Activated CD4-positive, alpha-beta T cell treated with anti-CD3 and anti-CD28 coated beads, Interleukin-2, amount 10 ng/mL, durations not matched to agents 7 days and 5 days (primary cell): Measurements from ENCODE around the gene TMEM163. TPM values are rescaled to one million over a fixed set of nuclear protein-coding genes. Genes with fewer than 3 reads are reported as not detected.

Experiments used
- CTCF ChIA-PET: fragments of 350-600 bp; sonication (Branson Sonifier 250); formaldehyde crosslinking; loops from one replicate; lab custom pipeline; 2021; ENCODE audit warnings: antibody characterized with exemption; lab: Charles Lee
- POLR2A ChIA-PET: fragments of 350-600 bp; sonication (Branson Sonifier 250); formaldehyde crosslinking; loops from one replicate; lab custom pipeline; 2021; ENCODE audit warnings: antibody characterized with exemption; lab: Charles Lee
- DNase-seq: peaks from one replicate; pipeline ENCODE4 v3.0.0-alpha.2; 2020
- H3K27ac Mint-ChIP-seq: one replicate; pipeline ENCODE4 v1.8.0; 2021; ENCODE audit warnings: mild to moderate bottlenecking, moderate library complexity, mixed read lengths
- H3K27me3 Mint-ChIP-seq: one replicate; pipeline ENCODE4 v1.8.0; 2021; ENCODE audit warnings: mixed read lengths
- H3K36me3 Mint-ChIP-seq: one replicate; pipeline ENCODE4 v1.8.0; 2021; ENCODE audit warnings: low read depth, mixed read lengths
- H3K4me1 Mint-ChIP-seq: one replicate; pipeline ENCODE4 v1.8.0; 2021; ENCODE audit warnings: mixed read lengths
- H3K4me3 Mint-ChIP-seq: one replicate; pipeline ENCODE4 v1.8.0; 2021; ENCODE audit warnings: mild to moderate bottlenecking, moderate library complexity, mixed read lengths
- H3K9me3 Mint-ChIP-seq: one replicate; pipeline ENCODE4 v1.8.0; 2021; ENCODE audit warnings: mixed read lengths
- total RNA-seq, 2 experiments: library from RNA; stranded (reverse); gene quantifications; one replicate each; pipeline ENCODE4 v1.2.3, GENCODE V29; 2021

The TMEM163 gene
- total RNA-seq, 2 experiments from 2014 or later = not detected

- Mint-ChIP-seq H3K4me1 (no peaks in the 10 kb centered on the region), H3K4me3 (no peak overlapping the region), H3K9me3 (no peaks in the 10 kb centered on the region), H3K27ac (no peak overlapping the region), H3K36me3 (no peaks in the 10 kb centered on the region), H3K27me3 (no peaks in the 10 kb centered on the region)
- POLR2A ChIA-PET = no interaction called here
- no peak for DNase-seq
- CTCF ChIA-PET = interaction anchor here (0.5 kb wide), 1 partner anchor 210 kb away, joined by 3 read pairs; no protein-coding TSS in a partner anchor
Observed at GRCh38 chr2:134453476-134453875, 265.3 kb downstream of the TMEM163 start.

- no peaks in the 10 kb centered on the region for H3K4me1 Mint-ChIP-seq
- H3K4me3 Mint-ChIP-seq = no peak overlapping the region
- no peaks in the 10 kb centered on the region for H3K9me3 Mint-ChIP-seq
- ChIA-PET CTCF (interaction anchor here (1.1 to 2.4 kb wide), 8 partner anchors 9 to 334 kb away, joined by 3 to 9 read pairs (median 4); no protein-coding TSS in a partner anchor), POLR2A (no interaction called here)
- DNase-seq = no peak
- H3K36me3 Mint-ChIP-seq = no peaks in the 10 kb centered on the region
- H3K27ac Mint-ChIP-seq = no peak overlapping the region
- no peaks in the 10 kb centered on the region for H3K27me3 Mint-ChIP-seq
Observed at GRCh38 chr2:134452042-134452733, 266.6 kb downstream of the TMEM163 start.

- no peaks in the 10 kb centered on the region for H3K27me3 Mint-ChIP-seq
- H3K4me3 Mint-ChIP-seq = no peak overlapping the region
- no peak for DNase-seq
- H3K9me3 Mint-ChIP-seq = no peaks in the 10 kb centered on the region
- POLR2A ChIA-PET = no interaction called here
- H3K4me1 Mint-ChIP-seq = no peaks in the 10 kb centered on the region
- H3K36me3 Mint-ChIP-seq = no peaks in the 10 kb centered on the region
- CTCF ChIA-PET = interaction anchor here (0.9 to 2.4 kb wide), 10 partner anchors 10 to 561 kb away, joined by 3 to 9 read pairs (median 4); no protein-coding TSS in a partner anchor
- H3K27ac Mint-ChIP-seq = no peak overlapping the region
Observed at GRCh38 chr2:134451347-134451630, 267.5 kb downstream of the TMEM163 start.

GRCh38 chr2:134449751-134450513 lies 268.9 kb downstream of the TMEM163 start:
- no peak overlapping the region for H3K27ac Mint-ChIP-seq
- ChIA-PET POLR2A (no interaction called here), CTCF (interaction anchor here (1.5 to 1.8 kb wide), 4 partner anchors 9 to 331 kb away, joined by 3 to 8 read pairs (median 6); no protein-coding TSS in a partner anchor)
- H3K4me1 Mint-ChIP-seq = no peaks in the 10 kb centered on the region
- no peak for DNase-seq
- no peaks in the 10 kb centered on the region for H3K9me3 Mint-ChIP-seq
- H3K27me3 Mint-ChIP-seq = no peaks in the 10 kb centered on the region
- no peak overlapping the region for H3K4me3 Mint-ChIP-seq
- H3K36me3 Mint-ChIP-seq = no peaks in the 10 kb centered on the region

- POLR2A ChIA-PET = no interaction called here
- H3K27me3 Mint-ChIP-seq = no peaks in the 10 kb centered on the region
- DNase-seq = no peak
- no peak overlapping the region for H3K27ac Mint-ChIP-seq
- H3K36me3 Mint-ChIP-seq = no peaks in the 10 kb centered on the region
- CTCF ChIA-PET = interaction anchor here (1.5 kb wide), 1 partner anchor 8 kb away, joined by 3 read pairs; no protein-coding TSS in a partner anchor
- H3K9me3 Mint-ChIP-seq = no peaks in the 10 kb centered on the region
- H3K4me3 Mint-ChIP-seq = no peak overlapping the region
- no peaks in the 10 kb centered on the region for H3K4me1 Mint-ChIP-seq
Observed at GRCh38 chr2:134449157-134449556, 269.6 kb downstream of the TMEM163 start.

- no peaks in the 10 kb centered on the region for H3K4me1 Mint-ChIP-seq
- no peaks in the 10 kb centered on the region for H3K9me3 Mint-ChIP-seq
- H3K4me3 Mint-ChIP-seq = no peak overlapping the region
- H3K27ac Mint-ChIP-seq = no peak overlapping the region
- H3K27me3 Mint-ChIP-seq = no peaks in the 10 kb centered on the region
- H3K36me3 Mint-ChIP-seq = no peaks in the 10 kb centered on the region
- DNase-seq = no peak
- ChIA-PET POLR2A (no interaction called here), CTCF (no interaction called here)
Observed at GRCh38 chr2:134448650-134449049, 270.1 kb downstream of the TMEM163 start.

GRCh38 chr2:134447669-134448068 lies 271.1 kb downstream of the TMEM163 start:
- POLR2A ChIA-PET = no interaction called here
- Mint-ChIP-seq H3K27me3 (no peaks in the 10 kb centered on the region), H3K9me3 (no peaks in the 10 kb centered on the region), H3K4me1 (no peaks in the 10 kb centered on the region), H3K36me3 (no peaks in the 10 kb centered on the region), H3K4me3 (no peak overlapping the region), H3K27ac (no peak overlapping the region)
- DNase-seq = no peak
- CTCF ChIA-PET = no interaction called here

- Mint-ChIP-seq H3K27ac (no peak overlapping the region), H3K27me3 (no peaks in the 10 kb centered on the region), H3K36me3 (no peaks in the 10 kb centered on the region), H3K9me3 (no peaks in the 10 kb centered on the region), H3K4me1 (no peaks in the 10 kb centered on the region), H3K4me3 (no peak overlapping the region)
- ChIA-PET POLR2A (no interaction called here), CTCF (interaction anchor here (0.6 to 1.6 kb wide), 2 partner anchors 10 to 17 kb away, joined by 4 to 5 read pairs; no protein-coding TSS in a partner anchor)
- DNase-seq = no peak
Observed at GRCh38 chr2:134446383-134447017, 272.3 kb downstream of the TMEM163 start.

GRCh38 chr2:134445985-134446382 lies 272.8 kb downstream of the TMEM163 start:
- no peaks in the 10 kb centered on the region for H3K4me1 Mint-ChIP-seq
- DNase-seq = no peak
- no peaks in the 10 kb centered on the region for H3K36me3 Mint-ChIP-seq
- ChIA-PET POLR2A (no interaction called here), CTCF (interaction anchor here (1.6 kb wide), 1 partner anchor 17 kb away, joined by 4 read pairs; no protein-coding TSS in a partner anchor)
- H3K27ac Mint-ChIP-seq = no peak overlapping the region
- H3K27me3 Mint-ChIP-seq = no peaks in the 10 kb centered on the region
- H3K9me3 Mint-ChIP-seq = no peaks in the 10 kb centered on the region
- no peak overlapping the region for H3K4me3 Mint-ChIP-seq

- ChIA-PET POLR2A (no interaction called here), CTCF (interaction anchor here (1.6 kb wide), 1 partner anchor 16 kb away, joined by 4 read pairs; no protein-coding TSS in a partner anchor)
- no peaks in the 10 kb centered on the region for H3K4me1 Mint-ChIP-seq
- no peak overlapping the region for H3K4me3 Mint-ChIP-seq
- H3K36me3 Mint-ChIP-seq = no peaks in the 10 kb centered on the region
- H3K9me3 Mint-ChIP-seq = no peaks in the 10 kb centered on the region
- no peaks in the 10 kb centered on the region for H3K27me3 Mint-ChIP-seq
- DNase-seq = no peak
- H3K27ac Mint-ChIP-seq = no peak overlapping the region
Observed at GRCh38 chr2:134445116-134445515, 273.7 kb downstream of the TMEM163 start.

- Mint-ChIP-seq H3K27me3 (no peaks in the 10 kb centered on the region), H3K4me3 (no peak overlapping the region), H3K36me3 (no peaks in the 10 kb centered on the region), H3K9me3 (no peaks in the 10 kb centered on the region), H3K27ac (no peak overlapping the region), H3K4me1 (no peaks in the 10 kb centered on the region)
- no peak for DNase-seq
- CTCF ChIA-PET = no interaction called here
- POLR2A ChIA-PET = no interaction called here
Observed at GRCh38 chr2:134443814-134444480, 274.9 kb downstream of the TMEM163 start.

GRCh38 chr2:134441153-134441863 lies 277.5 kb downstream of the TMEM163 start:
- ChIA-PET POLR2A (no interaction called here), CTCF (interaction anchor here (0.8 to 1.6 kb wide), 3 partner anchors 9 to 158 kb away, joined by 3 to 4 read pairs (median 3); no protein-coding TSS in a partner anchor)
- H3K4me1 Mint-ChIP-seq = no peaks in the 10 kb centered on the region
- DNase-seq = no peak
- no peak overlapping the region for H3K4me3 Mint-ChIP-seq
- H3K27me3 Mint-ChIP-seq = no peaks in the 10 kb centered on the region
- H3K27ac Mint-ChIP-seq = no peak overlapping the region
- H3K9me3 Mint-ChIP-seq = no peaks in the 10 kb centered on the region
- H3K36me3 Mint-ChIP-seq = no peaks in the 10 kb centered on the region
